GM18499 (cell line): ENCODE results near the gene CLDN1.

Experiments used
- ATAC-seq: cut with Tn5 transposase; IDR thresholded peaks from one replicate; pipeline ENCODE4 v1.9.1; 2021; ENCODE audit warnings: moderate number of reproducible peaks; ENCODE audit not compliant: insufficient read depth, unreplicated experiment

CLDN1 gene

GRCh38 chr3:190336516-190337189, 14.4 kb upstream of the CLDN1 start:
- no peak for ATAC-seq

- ATAC-seq: no peak
Observed at GRCh38 chr3:190333961-190334360, 11.7 kb upstream of the CLDN1 start.

GRCh38 chr3:190330936-190331734, 8.9 kb upstream of the CLDN1 start:
- no peak for ATAC-seq

GRCh38 chr3:190326930-190327329, 4.7 kb upstream of the CLDN1 start:
- no peak for ATAC-seq

GRCh38 chr3:190326361-190326760, 4.1 kb upstream of the CLDN1 start:
- ATAC-seq: no peak

GRCh38 chr3:190325923-190326322, 3.7 kb upstream of the CLDN1 start:
- ATAC-seq: no peak

GRCh38 chr3:190323246-190323626, 990 bp upstream of the CLDN1 start:
- no peak for ATAC-seq

- no peak for ATAC-seq
Observed at GRCh38 chr3:190322604-190323245, 479 bp upstream of the CLDN1 start.

GRCh38 chr3:190320594-190321362, 1.5 kb downstream of the CLDN1 start:
- no peak for ATAC-seq

- no peak for ATAC-seq
Observed at GRCh38 chr3:190319660-190320059, 2.6 kb downstream of the CLDN1 start.

- no peak for ATAC-seq
Observed at GRCh38 chr3:190318666-190319065, 3.6 kb downstream of the CLDN1 start.

GRCh38 chr3:190314741-190315140, 7.5 kb downstream of the CLDN1 start:
- no peak for ATAC-seq

GRCh38 chr3:190309414-190309813, 12.8 kb downstream of the CLDN1 start:
- ATAC-seq: no peak

GRCh38 chr3:190308154-190308553, 14.1 kb downstream of the CLDN1 start:
- no peak for ATAC-seq

GRCh38 chr3:190307164-190307545, 15.1 kb downstream of the CLDN1 start:
- ATAC-seq: no peak

- no peak for ATAC-seq
Observed at GRCh38 chr3:190306513-190307163, 15.6 kb downstream of the CLDN1 start.

GRCh38 chr3:190306026-190306425, 16.2 kb downstream of the CLDN1 start:
- ATAC-seq: no peak

GRCh38 chr3:190305406-190305805, 16.8 kb downstream of the CLDN1 start:
- no peak for ATAC-seq

- ATAC-seq: no peak
Observed at GRCh38 chr3:190303884-190304283, 18.4 kb downstream of the CLDN1 start.

- no peak for ATAC-seq
Observed at GRCh38 chr3:190302212-190302867, 19.9 kb downstream of the CLDN1 start.
